NCI-H187 treated with DMSO at 0.1 percent for 48 hours (cell line): ENCODE measurements around the gene PCNX3.

Source experiments
- DNase-seq: peaks from one replicate; lab custom pipeline; 2025; lab: John Stamatoyannopoulos, UW

PCNX3 gene

DNA sequence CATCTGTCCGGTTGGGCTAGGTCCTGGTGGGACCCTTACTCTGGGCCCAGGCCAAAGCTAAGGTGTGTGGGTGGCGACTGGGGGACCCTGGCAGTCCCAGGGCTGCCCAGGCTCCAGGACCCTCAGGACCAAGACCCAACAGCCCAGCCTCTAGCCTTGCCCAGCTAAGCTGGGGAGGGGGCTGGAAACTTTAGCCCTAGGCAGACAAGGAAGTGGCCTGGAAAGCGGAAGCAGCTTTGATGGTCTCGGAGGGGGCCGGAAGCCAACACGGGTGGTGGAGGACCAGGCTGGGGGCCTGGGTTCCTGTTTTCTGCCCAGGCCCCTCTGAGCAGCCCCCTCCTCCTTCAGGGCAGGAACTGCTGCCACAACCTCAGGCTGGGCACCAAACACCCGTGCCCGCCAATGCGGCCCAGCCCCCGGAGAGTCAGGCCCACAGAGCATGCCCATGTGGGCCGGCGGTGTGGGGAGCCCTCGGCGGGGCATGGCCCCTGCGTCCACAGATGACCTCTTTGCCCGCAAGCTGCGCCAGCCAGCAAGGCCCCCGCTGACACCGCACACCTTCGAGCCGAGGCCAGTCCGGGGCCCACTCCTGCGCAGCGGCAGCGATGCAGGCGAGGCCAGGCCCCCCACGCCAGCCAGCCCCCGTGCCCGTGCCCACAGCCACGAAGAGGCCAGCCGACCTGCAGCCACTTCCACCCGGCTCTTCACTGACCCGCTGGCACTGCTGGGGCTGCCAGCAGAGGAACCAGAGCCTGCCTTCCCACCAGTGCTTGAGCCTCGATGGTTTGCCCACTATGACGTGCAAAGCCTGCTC, 25.1 kb downstream of the PCNX3 start:
- DNase-seq = no peak

DNA sequence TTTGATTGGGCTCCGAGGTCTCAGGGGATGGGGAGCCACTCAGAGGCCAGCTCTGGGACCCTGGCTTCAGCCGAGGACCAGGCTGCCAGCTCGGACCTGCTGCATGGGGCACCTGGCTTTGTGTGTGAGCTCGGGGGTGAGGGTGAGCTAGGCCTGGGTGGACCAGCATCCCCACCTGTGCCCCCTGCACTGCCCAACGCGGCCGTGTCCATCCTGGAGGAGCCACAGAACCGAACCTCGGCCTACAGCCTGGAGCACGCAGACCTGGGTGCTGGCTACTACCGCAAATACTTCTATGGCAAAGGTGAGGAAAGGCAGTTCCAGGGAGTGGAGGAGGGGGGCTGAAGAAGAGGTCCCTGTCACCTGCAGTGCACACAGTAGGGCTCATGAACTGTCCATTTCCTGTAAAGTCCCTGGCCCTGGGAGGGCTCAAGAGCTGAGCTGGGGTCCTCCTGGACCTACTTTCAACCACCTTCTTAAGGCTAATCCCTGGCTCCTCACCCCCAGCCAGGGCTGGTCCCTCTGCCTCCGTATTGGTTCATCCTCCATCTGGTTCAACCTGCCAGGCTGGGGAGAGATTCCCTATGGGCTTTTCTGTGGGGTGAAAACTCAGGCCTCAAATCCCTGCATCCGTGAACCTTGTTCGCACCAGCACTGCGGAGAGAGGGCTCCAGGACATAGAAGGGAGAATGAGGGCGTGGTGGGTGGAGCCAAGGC, 25.9 kb downstream of the PCNX3 start:
- DNase-seq = no peak

DNA sequence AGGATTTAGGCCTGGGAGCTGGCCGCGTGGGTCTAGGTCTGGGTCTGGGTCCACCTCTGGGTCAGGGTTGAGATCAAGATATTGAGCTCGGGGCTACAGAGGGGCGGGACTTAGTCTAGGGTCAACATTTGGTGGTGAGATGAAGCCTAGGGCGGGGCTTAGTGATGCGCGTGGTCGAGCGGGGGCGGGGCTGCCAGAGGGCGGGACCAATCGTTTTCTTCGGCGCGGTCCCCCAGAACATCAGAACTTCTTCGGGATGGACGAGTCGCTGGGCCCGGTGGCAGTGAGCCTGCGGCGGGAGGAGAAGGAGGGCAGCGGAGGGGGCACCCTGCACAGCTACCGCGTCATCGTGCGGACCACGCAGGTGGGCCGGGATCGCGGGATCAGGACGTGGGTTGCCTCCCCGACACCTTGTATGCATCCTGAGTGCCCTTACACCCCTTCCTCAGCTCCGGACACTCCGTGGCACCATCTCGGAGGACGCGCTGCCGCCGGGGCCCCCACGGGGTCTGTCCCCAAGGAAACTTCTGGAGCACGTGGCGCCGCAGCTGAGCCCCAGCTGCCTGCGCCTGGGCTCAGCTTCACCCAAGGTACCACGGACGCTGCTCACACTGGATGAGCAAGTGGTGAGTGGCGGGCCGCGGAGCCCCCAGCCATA, 26.6 kb downstream of the PCNX3 start:
- DNase-seq = no peak

DNA sequence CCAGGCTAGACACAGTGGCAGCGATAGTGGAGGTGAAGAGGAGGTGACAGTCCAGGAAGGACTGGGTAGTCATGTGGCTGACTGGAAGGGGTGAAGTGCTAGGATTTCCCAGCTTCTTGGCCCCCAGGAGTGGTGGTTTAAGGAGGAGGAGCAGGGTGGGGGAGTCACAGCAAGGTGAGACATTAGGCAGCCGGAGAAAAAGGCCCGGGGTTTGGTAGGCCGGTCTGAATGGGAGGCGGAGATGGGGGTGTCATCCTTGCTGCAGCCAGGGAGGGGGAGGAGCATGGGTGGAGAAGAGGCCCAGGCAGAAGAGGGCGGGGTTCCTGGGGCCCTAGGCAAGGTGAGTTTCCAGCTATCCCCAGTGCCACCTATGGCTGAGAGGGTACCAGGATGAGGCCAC, 28.4 kb downstream of the PCNX3 start:
- DNase-seq = no peak

DNA sequence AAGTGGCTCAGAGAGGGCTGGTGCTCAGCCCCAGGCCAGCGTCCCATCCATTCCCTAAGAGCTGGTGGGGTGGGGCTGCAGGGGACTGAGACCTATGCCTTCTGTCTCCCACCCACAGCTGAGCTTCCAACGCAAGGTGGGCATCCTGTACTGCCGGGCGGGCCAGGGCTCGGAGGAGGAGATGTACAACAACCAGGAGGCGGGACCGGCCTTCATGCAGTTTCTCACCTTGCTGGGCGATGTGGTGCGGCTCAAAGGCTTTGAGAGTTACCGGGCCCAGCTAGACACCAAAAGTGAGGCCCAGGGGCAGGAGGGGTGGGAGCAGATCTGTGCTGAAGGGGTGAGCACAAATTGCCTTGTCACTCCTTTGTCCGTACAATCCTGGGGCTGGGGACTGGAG, 29.3 kb downstream of the PCNX3 start:
- no peak for DNase-seq

DNA sequence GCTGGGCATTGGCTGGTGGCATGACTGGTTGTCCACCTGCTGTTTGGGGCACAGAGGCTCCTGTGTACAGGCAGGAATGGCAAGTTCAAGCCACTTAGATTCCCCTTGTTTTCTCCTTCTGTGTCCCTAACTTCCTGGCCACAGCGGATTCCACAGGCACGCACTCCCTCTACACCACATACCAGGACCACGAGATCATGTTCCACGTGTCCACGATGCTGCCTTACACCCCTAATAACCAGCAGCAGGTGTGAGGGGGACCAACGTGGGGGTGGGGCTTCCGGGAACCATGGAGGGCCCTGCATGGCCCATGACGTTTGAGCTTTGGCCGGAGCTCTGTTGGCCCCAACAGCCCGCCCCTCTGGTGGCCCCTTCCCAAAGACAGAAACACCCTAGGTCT, 30.1 kb downstream of the PCNX3 start:
- DNase-seq = no peak

DNA sequence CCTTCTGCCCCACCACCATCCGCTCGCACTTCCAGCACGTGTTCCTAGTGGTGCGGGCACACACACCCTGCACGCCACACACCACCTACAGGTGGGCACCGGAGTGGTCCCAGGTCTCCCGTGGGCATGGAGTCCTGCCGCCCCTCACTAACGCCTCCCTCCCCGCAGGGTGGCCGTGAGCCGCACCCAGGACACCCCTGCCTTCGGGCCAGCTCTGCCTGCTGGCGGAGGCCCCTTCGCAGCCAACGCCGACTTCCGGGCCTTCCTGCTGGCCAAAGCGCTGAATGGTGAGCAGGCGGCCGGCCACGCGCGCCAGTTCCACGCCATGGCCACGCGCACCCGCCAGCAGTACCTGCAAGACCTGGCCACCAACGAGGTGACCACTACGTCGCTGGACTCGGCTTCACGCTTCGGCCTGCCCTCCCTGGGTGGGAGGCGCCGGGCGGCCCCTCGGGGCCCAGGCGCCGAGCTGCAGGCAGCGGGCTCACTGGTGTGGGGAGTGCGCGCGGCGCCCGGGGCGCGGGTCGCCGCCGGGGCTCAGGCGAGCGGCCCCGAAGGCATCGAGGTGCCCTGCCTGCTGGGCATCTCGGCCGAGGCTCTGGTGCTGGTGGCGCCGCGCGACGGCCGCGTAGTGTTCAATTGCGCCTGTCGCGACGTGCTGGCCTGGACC, 30.8 kb downstream of the PCNX3 start:
- DNase-seq = no peak

DNA sequence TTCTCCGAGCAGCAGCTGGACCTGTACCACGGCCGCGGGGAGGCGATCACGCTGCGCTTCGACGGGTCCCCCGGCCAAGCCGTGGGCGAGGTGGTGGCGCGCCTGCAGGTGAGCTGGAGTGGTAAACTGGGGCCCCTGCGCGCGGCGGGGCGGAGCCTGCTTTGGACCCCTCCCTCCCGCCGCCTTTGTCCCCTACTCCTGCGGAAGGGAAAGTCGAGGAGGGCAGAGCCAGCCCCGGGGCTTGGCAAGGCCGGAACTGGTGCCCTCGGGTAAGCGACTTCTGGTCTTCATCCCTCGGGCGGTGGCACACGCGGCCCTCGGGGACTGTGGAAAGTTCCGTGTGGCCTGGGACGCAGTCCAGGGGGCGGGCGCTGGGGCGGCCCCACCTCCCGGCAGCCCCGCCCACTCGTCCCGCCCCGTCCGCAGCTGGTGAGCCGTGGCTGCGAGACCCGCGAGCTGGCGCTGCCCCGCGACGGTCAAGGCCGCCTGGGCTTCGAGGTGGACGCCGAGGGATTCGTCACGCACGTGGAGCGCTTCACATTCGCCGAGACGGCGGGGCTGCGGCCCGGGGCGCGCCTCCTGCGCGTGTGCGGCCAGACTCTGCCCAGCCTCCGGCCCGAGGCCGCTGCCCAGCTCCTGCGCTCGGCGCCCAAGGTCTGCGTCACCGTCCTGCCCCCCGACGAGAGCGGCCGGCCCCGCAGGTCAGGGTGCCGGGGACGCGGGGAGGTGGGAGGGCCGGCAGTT, 31.6 kb downstream of the PCNX3 start:
- no peak for DNase-seq

DNA sequence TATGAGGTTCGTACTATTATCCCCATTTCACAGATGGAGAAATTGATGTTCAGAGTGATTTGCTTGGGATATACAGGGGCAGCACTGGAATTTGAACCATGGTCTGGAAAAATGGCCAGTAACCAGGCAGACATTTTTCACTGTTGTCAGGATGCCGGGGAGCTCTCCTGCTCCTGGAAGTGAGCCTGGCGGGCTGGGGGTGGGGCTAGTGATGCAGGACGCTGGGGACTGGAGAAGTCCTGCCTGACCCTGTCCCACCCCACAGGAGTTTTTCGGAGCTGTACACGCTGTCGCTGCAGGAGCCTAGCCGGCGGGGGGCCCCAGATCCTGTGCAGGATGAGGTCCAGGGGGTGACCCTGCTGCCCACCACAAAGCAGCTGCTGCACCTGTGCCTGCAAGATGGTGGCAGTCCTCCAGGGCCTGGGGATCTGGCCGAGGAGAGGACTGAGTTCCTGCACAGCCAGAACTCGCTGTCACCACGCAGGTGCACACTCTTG, 33.5 kb downstream of the PCNX3 start:
- no peak for DNase-seq

DNA sequence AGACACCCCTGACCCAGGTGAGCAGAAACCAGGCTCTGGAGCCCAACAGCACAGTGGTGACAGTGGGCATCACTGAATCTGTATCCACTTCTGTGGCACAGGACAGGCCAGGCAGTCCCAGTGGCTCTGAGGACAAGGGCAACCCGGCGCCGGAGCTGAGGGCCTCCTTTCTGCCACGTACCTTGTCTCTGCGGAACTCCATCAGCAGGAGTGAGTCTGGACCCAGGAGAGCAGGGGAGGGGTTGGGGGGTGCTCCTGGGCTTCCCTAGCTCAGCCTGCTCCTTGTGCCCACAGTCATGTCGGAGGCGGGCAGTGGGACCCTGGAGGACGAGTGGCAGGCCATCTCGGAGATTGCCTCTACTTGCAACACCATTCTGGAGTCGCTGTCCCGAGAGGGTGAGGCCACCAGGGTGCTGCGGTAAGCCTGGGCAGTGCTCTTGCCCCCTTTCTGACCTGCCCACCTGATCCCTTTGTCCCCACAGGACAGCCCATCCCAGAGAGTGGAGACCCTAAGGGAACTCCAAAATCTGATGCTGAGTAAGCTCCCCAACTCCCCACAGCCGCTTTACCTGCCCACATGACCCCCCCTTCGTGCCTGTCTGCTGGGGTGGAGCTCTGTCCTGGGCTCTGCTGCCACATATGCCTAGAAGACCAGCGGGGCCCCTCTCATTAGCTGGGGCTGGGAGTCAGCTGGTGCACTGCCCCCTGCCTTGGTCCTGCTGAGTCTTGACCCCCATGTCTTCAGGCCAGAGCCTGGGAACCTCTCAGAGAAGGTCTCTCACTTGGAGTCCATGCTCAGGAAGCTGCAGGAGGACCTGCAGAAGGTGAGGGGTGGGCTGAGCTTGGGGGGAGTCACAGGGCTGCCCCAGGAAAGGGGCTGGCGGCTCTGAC, 34.3 kb downstream of the PCNX3 start:
- DNase-seq = no peak

DNA sequence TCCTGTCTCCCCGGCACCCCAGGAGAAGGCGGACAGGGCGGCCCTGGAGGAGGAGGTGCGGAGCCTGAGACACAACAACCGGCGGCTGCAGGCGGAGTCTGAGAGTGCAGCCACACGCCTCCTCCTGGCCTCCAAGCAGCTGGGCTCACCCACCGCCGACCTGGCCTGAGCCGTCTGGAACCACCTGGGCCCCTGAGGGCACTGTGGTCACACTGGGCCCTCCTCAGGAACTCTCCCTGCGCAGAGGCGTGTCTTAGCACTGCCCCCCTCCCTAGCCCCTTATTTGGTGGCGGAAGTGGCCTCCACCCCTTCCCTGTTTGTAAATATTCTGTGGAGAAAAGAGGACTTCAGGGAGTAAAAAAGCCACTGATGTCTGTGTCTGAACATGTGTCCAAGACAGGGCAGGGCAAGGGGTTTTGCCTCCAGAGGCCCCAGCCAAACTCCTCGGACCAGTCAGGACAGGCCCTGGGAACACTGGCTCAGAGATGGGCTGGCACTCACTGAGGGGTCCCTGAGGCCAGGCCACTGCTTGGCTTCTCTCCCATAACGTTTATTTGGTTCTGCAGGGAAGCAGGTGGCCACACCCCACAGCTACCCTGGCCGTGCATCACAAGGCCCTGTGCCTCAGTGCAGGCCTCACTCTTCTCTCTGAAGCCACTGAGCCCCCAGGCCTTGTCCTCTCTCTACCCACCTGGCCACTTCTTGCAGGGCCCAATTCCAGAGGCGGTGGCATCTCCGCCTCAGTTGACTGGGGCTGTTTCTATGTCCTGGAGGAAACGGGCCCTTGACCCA, 35.2 kb downstream of the PCNX3 start:
- DNase-seq = no peak

DNA sequence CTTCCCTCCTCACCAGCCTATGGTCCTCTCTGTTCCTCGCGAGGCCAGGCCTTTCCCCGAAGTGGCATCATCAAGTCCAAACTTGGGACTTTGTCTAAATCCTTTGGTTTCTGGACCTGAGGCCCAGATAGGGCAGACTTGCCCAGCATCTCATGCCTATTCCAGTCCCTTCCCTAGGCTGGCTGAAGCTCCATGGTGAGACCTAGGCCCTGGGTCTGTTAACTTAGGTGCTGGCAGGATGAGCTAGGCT, 35.7 kb downstream of the PCNX3 start:
- no peak for DNase-seq

DNA sequence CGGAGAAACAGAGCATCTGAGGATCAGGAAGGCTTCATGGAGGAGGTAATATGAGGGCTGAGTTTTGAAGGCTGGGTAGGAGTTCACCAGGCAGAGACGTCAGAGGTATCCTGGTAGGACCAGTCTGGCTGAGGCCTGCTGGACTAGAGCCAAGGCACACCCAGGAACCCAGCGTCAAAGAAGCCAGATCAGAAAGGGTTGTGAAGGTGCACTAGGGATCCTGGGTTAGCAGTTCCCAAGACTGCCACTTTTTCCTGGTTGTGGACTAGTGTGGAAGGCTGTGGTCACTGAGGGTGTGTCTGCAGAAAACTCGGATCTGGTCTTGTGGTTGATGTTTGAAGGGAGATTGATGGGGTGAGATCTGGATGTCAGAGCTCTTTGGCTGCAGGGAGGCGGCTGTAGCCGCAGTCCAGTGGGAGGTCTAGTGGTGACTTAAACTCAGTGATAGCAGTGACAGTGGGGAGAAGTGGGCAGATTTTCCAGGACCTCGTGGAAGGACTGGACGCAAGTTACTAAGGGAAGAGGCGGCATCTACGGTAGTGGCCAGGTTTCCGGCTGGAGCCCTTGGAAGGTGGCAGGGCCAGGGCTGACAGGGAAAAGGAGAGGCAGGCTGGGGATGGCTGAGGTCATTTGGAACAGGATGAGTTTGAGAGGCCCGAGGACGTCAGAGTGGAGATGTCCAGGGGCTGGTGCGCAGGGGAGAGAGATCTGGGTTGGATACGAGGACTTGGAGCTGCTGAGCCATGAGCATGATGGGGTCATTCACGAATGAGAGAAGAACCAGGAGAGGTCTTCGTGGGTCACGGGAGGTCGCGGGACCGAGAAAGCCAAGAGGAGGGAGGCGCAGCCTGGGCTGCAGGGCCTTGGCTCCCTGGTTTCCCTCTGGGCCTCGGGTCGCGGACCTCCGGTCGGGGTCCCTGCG, 36.3 kb downstream of the PCNX3 start:
- DNase-seq = no peak

DNA sequence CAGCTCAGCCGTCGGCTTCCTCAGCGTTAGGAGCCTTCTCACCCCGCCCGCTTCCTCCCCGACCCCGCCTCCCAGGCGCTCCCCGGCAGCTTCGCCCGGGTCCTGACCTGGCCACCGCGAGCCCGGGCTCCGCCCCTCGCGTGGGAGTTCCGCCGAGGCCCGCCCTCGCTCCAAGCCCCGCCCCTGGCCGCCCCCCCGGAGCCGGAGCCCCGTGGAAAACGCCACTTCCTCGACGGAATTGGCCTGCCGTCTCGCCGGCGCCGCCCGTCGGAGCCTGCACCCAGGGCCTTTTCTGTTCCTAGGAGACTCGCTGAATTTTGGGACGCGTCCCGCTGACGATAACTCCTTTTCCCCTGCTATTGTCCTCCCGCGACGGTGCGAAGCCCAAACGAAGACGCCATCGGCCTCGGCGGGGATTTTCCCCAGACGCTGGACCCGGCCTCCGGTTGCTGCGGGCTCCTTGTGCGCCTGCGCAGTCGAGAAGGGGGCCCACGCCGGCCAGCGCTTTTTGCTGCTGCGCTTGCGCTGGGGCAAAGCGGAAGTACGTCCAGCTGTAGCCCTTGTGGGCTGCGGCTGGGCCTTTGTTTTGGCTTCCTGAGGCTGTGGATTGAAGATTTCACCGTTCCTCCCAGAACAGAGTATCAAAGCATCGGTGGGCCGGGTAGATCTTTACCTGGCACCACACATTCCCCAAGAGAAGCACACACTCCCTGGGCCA, 37.1 kb downstream of the PCNX3 start:
- DNase-seq = no peak

DNA sequence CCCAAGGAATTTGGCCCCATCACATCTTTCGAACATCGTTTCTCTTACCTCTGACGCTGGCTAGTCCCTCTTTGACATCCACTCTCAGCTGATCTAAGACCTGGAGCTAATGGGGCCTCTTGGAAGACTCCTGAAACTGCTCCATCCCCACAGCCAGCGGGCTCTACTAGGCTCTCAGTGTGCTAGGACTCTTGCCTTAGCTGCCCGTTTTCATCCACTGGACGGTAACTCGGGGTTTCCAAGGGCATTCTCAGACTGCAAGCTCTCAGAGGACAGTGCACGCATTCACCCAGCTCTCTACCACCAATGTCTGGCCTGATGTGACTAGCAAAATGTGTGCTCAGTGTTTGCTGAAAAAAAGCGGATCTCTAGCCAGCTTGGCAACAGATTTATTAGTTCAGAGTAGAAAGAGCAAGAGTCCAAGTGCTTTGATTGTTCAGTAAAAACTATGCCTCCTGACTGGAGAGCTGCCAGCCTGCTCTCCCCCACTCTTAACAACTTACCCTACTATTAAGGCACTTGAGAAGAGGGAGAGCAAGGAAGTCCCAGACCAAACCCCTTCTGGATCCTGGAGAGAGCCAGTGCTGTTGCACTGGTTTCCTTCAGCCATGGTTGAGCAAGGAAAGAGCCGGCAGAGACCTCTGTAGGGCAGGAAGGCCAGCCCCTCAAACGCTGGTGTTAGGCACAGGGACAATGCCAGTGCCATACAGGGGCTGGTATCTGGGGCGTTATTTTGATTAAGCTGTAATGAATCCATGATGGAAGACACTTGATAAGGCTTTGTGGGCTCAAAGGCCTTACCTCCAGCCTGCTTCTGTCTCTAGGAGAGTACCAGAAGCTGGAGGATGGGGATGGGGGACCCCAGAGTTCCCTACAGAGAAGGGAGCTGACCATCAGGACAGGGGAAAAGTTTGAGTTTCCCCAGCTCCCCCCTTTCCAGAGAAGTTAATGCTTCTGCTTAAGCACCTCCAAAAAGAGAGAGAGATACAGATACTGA, 38.0 kb downstream of the PCNX3 start:
- no peak for DNase-seq

DNA sequence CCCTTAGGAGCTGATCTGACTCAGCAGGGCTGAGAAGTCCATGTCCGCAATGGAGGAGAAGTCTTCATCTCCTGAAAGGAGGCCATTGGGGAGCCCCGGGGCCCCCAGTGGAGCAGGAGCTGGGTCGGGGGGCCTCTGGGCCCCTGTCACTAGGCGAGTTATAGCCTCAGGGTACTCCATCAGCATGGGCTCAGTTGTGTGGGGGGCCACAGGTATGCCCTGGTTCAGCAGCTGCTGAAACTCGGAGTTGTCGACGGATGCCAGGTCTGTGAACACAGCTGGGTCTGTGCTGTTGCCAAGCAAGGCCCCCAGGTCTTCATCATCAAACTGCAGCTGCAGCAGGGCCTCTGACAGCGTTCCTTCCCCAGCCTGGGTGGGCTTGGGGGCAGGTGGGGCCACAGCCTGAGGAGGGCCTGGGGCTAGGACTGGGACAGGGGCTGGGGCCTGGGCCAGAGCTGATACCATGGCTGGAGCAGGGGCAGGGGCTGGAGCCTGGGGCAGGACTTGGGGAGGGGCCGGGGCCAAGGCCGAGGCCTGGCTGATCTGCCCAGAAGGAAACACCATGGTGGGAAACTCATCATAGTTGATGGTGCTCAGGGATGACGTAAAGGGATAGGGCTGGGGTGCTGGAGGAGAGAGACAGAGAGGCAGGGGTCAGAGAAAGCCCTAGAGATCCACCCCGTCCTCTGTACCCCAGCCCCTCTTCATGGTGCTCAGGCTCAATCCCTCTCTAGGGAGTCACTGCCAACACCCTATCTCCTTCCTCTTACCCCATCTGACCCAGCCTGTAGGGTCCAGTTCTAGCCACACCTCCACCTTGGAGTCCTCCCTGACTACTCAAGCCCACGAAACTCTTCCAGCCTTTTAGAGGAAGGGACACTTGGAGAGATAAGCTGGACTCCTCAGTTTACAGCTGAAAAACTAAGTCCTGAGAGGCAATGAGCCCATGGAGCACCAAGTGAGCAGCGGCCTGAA, 39.1 kb downstream of the PCNX3 start:
- no peak for DNase-seq
